ENCODE data around the gene GRIK4.

DNA sequence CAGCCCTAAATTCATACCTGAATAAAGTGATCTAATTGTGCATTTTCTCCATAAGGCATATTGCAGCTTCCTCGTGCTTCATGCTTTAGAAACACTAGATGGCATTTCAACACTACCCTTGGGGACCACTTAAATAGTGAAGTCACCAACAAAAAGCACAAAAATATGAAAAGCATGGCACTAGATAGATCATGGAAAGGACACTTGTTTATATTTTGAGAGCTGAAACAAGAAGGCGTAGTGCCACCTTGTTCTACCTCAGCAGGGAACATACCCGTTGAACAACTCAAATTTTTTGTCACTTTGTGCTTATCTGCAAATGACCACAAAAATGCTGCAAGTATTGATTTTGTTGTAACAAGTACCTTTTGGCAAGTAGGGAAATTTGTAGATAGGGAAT lies 521.0 kb downstream of the GRIK4 start:
- TF ChIP-seq, protein P1, sequence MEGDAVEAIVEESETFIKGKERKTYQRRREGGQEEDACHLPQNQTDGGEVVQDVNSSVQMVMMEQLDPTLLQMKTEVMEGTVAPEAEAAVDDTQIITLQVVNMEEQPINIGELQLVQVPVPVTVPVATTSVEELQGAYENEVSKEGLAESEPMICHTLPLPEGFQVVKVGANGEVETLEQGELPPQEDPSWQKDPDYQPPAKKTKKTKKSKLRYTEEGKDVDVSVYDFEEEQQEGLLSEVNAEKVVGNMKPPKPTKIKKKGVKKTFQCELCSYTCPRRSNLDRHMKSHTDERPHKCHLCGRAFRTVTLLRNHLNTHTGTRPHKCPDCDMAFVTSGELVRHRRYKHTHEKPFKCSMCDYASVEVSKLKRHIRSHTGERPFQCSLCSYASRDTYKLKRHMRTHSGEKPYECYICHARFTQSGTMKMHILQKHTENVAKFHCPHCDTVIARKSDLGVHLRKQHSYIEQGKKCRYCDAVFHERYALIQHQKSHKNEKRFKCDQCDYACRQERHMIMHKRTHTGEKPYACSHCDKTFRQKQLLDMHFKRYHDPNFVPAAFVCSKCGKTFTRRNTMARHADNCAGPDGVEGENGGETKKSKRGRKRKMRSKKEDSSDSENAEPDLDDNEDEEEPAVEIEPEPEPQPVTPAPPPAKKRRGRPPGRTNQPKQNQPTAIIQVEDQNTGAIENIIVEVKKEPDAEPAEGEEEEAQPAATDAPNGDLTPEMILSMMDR (conservative IDR thresholded peaks at IDR 0.05 in 1 of 2, IDR thresholded peaks at IDR 0.05 in 1 of 2; ENCODE audit: extremely low read depth in 1 of 2, insufficient read depth in 1 of 2, low read depth in 1 of 2, low read length in 2 of 2), result no peak
- no peak for TF ChIP-seq EZH2 (IDR thresholded peaks at IDR 0.05; ENCODE audit: borderline replicate concordance, low read length)

Data from mammary epithelial cell (primary cell).